Right lung (tissue), 5 donors: ENCODE results near the gene DPEP2. TPM values are rescaled to one million over a fixed set of nuclear protein-coding genes. Genes with fewer than 3 reads are reported as not detected.

Experiments
- DNase-seq, 2 donors: peaks; one replicate each; pipeline ENCODE4 v3.0.0-alpha.2; 2013
- polyA plus RNA-seq, 5 donors: library from polyadenylated mRNA; unstranded; fragments of 120-200 nt; gene quantifications; one replicate each; pipeline versions ENCODE4 v1.2.1 to v1.2.3, GENCODE V29; 2013; ENCODE audit warnings: inconsistent platforms in 1 of 5, low replicate concordance in 1 of 5; ENCODE audit not compliant: insufficient read length in 5 of 5, insufficient read depth in 1 of 5

DPEP2 gene
- polyA plus RNA-seq, 5 donors = 1.9 to 3.0 (median 2.3) TPM

DNA sequence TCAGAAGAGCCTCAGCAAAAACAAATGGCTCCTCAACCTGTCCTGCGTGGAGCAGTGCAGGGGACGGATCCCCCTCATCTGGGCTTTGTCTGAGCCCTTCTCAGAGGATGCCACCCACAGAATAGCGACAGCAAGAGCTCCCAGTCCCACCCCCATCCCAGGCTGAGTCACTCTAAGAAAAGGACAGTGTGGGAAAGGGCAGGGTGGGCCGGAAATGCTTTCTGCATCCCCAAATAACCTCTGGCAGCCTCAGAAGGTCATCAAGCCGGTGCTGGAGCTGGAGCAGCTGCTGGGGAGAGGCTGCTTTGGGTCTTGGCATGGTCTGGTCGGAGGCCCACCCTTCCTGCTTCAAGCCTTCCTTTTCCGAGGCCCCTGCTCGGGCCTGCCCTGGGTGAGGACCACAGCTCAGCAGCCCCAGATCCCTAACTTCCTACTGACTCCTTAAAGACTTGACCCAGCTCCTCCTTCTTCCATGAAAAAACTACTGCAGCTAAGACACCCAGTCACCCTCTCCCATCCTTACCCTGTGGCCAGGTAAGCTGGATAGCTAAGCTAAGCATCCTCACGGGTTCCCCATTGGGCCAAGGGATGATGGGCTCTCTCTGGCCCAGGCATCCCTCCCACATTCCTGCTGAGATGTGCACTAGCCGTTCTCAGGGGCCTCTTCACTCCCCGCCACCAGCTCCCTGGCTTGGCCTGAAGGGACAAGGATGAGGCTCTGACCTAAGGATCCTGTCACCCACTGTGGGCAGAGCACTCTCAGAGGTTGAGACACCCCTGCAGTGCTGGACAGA is 39.6 kb downstream of the DPEP2 start:
- DNase-seq = no peak

DNA sequence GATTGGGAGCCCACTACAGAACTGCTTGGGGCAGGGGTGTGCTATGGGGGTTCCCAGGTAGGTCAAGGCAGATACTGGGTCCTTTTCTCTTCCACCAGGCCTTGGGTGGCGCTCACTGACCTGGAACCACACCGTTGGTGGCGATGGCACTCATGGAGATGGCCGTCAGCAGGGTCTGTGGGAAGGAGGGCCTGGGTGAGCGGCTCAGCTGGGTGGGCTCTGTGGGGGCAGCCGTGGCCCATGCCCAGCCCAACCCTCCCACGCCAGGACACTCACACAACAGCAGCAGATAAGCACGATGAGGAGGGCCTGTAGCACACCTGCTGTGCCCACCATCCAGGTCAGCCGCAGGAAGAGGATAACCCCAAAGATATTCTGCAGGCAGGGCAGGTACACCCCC is 41.7 kb downstream of the DPEP2 start:
- DNase-seq = no peak

DNA sequence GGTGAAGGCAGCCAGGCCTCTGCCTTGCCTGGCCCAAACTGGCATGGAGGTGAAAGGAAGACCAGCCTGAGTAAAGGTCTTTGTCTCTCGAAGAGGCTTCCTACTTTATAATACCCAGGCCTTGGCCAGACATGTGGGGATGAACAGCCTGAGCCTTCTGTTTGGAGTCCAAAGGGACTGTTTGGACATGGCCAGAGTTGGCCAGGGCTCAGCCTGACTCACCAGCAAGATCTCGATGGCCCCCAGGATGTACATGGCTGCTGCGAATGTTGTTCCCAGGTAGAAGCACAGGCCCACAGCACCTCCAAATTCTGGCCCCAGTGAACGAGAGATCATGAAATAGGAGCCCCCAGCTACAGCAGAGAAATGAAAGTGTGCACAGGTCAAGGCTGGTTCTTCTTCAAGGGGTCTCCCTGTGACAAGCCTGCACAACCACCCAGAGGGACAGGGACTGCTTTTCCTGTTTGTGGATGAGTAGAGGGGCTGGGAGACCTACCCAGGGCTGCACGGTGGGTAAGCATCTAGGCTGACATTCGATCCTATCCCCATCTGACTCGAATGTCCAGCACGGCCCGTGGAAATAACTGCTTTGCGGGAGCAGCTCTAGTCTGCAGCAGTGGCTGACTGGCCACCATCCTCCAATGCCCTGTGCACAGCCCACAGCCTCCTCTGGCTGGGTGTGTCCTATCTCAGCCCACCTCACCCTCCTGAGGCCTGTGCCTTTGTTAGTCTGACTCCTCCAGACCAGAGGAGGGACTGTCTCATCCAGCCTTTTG is 44.7 kb downstream of the DPEP2 start:
- DNase-seq = no peak

GRCh38 chr16:67953641-67954375 is 45.5 kb downstream of the DPEP2 start:
- DNase-seq = no peak

DNA sequence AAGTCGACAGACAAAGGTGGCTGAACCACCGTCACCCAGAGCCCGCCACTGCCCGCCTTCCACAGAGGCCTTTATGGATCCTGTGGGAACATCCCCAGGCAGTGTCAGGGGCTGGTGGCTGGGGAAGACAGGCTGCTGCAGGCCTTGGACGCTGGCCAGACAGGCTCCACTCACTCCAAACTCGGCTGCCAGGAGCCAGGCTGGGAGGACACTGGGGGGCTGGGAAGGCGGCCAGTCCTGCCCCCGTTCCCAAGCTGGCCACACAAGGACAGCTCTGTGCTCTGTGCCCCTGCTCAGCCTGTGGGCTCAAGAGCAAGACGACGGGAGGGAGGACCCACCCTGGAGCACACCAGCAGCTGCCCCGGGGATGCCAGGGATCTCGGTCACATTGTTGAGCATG is 47.8 kb downstream of the DPEP2 start:
- no peak for DNase-seq

GRCh38 chr16:67950335-67950843 is 48.9 kb downstream of the DPEP2 start:
- DNase-seq = no peak

DNA sequence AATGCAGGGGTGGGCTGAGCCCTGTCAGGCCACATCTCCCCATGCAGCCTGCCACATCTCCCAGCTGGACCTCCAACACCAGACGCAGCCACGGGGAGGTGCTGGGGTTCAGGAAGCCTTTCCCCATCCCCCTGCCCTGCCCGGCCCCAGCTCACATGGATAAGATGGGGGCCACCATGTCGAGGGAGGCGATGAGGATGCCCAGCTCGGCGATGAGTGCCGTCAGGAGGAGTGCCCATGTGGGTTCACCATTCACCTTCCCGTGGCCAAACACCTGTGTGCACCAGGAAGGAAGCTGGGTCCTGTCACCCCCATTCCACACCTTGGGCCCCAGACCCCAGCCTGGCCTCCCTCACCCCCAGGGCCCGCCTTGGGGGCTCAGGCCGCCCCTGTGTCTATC is 49.6 kb downstream of the DPEP2 start:
- no peak for DNase-seq

DNA sequence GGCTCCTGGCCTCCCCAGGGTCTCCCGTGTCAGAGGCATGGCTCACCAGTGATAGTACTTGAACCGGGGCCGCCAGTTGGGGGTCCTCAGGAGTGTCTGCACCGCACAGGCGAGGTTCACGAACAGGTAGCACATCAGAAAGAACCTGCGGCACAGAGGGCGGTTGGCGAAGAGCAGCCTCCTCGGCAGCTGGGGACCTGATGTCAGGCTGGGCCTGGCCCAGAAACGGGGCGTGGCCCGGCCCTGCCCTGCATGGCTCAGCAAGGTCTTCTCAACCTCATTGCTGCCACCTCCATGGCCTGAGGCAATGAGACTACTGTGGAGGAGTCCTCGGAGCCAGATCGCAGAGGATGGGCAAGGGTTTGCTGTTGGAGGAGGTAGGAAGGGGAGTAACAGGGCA is 51.3 kb downstream of the DPEP2 start:
- no peak for DNase-seq

DNA sequence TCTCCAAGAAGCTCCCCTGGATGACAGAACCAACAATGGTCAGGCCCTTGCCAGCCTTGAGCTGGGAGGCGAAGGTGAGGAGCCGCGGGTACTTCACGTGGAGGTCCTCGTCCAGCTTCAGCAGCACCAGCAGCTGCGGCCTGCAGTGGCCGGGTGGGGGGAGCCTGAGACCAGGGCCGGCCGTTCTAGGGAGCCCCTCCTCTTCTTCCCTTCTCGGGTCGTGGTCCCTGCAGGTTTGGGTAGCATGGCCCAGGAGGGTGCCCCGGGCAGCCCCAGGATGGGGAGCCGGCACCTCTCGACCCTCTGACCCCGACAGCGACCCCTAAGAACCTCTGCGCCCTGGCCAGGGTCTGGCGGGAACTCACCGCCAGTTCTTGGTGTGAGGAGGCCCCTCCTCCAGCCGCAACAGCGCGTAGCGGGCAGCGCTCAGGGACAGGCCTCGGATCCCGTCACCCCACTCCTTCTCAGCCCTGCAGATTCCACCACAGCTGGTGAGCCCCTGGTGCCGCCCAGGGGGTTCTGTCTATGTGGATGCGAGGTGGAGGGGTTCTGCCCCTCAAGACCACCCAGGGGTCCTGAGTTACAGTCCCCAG is 52.2 kb downstream of the DPEP2 start:
- DNase-seq = no peak

GRCh38 chr16:67946128-67946569 is 53.1 kb downstream of the DPEP2 start:
- DNase-seq = no peak

DNA sequence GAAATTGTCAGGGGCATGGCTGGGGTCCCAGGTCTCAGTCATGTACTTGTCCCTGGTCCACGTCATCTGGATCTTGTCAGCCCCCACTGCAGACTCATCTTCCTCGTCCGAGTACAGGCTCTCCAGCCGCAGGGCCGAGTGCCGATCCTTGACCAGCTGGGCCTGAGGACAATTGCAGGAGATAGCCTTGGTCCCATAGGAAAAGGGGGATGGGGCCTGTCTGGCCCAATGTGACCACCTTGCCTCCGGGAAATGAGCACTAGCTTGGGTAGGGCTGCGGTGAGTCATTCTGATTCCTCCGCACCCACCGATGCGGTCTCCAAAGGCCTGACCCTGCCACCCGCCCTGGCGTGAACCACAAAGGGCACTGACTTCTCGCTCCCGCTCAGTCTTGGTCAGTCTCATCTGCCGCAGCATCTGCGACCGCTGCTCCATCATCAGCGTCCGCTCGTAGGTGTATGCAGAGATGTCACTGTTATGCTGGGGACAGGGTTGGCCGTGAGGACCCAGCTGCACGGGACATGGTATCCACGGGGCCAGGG is 53.8 kb downstream of the DPEP2 start:
- DNase-seq = no peak

GRCh38 chr16:67944690-67945391 is 54.4 kb downstream of the DPEP2 start:
- DNase-seq = no peak

DNA sequence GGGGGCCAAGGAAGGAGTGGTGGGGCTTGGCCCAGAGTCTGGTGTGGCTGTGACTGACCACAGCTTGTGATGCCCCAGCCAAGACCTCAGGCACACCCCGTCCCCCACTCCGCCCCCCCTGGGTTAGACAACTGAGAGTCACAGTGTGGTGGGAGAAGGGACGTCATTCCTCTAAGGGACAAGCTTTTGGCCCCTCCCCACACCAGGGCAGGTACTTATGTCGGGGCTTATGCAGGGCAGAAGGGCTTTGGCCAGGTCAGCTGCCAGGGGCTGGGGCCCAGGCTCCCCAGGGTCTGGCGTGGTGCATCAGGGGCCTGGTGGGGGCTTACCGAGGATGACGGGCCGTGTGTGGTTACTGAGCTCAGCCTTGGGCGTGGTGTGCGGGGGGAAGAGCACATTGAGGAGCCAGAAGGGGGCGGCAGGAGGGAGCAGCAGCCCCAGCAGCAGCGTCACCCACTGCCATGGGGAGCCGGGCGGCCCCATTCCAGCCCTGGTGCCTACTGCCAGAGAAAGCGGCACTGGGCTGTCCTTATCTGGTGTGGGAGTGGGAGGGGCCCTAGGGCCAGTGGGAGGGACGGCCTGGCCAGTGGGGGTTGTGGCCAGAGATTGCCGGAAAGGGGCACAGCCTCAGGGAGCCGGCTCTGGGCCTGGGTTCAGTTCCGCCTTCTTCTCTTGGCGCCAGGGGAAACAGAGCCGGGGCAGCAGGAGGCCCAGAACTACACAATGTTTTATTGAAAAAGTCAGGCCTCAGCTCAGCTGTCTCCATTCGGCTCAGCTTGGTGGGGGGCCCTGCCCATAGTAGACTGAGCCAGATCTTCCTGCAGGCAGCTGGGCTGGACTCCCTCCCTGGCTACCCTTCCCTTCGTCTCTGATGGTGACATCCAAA is 55.4 kb downstream of the DPEP2 start, which contains the start of gene LCAT:
TSS of gene LCAT (minus strand) at position 502 of the 886 bp plus-strand sequence. CDS start at position 483, 19 bp downstream.
- peak; percentile 25 to 42 for DNase-seq

- no peak for DNase-seq
These were observed 56.0 kb downstream of the DPEP2 start for GRCh38 chr16:67943256-67943618.

DNA sequence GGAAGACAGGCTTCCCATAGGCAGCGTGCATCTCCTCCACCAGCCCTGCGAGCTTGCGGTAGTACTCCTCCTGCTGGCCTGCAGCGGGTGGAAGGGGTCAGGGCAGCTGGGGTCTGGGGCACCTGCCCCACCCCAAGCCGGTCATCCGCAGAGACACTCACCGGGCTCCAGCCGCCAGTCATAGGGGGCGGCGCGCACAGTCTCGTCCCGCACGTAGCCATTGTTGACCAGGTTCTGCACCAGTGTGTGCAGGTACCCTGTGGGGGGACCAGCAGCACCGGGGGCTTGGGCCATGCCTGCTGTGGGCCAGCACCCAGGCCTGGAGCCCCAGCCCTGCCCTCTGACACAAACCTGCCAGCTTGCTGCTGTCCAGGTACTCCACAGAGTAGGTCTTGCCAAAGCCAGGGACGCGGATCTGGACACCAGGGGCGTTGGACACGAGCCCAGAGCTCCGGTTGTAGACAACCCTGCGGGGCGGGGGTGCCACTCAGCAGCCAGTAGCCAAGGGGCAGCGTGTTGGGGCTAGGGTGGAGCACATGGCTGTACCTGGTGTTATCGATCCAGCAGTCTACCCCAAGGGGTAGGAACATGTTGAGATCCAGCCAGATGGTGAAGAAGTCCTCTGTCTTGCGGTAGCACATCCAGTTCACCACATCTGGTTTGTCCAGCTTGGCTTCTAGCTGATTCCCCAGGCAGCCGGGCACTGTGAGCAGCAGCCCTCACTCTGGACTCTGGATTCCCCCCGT is 56.6 kb downstream of the DPEP2 start:
- no peak for DNase-seq

- DNase-seq = no peak
These were observed 57.1 kb downstream of the DPEP2 start for GRCh38 chr16:67942200-67942509.

DNA sequence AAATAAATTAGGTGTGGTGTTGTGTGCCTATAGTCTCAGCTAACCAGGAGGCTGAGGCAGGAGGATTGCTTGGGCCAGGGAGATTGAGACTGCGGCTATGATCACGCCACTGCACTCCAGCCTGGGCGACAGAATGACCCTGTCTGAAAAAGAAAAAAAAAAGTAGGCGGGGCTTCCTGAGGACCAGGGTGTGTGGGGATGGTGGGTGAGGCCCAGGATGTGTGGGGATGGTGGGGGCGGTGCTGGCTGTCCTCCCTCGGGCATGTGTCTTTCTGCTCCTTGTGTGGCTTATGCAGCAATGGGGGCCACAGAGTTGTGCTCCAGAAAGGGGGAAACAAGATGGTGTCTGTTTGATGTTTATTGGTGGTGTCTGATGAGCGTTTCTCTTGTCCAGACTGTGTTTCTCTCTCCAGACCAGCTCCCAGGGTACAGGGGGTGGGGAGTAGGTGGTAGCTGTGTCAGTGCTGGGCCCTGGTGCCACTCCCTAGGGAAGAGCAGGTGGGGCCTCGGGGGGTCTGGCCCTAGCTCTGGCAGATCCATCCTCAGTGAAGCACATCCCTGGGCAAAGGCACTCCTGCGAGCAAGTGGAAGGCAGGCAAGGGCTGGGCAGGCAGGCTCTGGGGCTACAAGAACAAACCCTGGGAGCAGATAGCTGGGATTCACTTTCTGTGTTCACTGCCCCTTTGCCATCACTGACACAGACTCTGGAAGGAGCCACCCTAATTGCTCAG is 57.6 kb downstream of the DPEP2 start:
- no peak for DNase-seq

GRCh38 chr16:67940446-67941089 is 58.7 kb downstream of the DPEP2 start:
- no peak for DNase-seq
